Esophagus squamous epithelium (tissue), 4 donors: Measurements from ENCODE around the gene CHN2.

Source experiments
- POLR2A ChIP-seq, 4 donors: fragments of 450-650 bp; IDR thresholded peaks; one replicate each; pipeline ENCODE4 v1.6.1; 2017; ENCODE audit warnings: antibody characterized with exemption in 4 of 4, mild to moderate bottlenecking in 4 of 4, moderate library complexity in 3 of 4
- TF ChIP-seq, protein P1 (sequence below), 6 experiments: fragments of 450-650 bp in 4 of 6; fragments of 200-600 bp in 2 of 6; sonication (generic) in 2 of 6; IDR thresholded peaks; one replicate each; pipeline ENCODE4 v1.5.1; 2016 to 2019; ENCODE audit warnings: antibody characterized with exemption in 6 of 6, mild to moderate bottlenecking in 4 of 6, moderate library complexity in 4 of 6

DNA sequence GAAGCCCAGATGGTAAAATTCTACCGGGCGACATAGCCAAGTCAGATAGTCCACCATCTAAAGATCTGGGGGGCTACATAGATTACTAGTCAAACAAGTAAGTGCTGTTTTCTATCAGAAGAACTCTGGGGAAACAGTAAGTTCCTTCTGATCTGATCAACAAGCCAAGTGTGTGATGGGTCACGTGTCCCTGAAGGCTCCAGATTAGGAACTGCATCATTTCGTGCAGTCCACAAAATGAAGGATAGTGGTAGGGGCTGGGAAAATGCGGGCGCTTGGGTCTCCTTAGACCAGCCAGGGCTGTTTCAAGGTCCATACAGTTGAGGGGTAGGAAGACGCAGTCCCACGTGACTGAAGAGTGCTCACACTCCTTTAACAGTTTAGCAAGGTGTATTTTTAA lies 1.8 kb upstream of the CHN2 start:
- TF ChIP-seq, protein P1, sequence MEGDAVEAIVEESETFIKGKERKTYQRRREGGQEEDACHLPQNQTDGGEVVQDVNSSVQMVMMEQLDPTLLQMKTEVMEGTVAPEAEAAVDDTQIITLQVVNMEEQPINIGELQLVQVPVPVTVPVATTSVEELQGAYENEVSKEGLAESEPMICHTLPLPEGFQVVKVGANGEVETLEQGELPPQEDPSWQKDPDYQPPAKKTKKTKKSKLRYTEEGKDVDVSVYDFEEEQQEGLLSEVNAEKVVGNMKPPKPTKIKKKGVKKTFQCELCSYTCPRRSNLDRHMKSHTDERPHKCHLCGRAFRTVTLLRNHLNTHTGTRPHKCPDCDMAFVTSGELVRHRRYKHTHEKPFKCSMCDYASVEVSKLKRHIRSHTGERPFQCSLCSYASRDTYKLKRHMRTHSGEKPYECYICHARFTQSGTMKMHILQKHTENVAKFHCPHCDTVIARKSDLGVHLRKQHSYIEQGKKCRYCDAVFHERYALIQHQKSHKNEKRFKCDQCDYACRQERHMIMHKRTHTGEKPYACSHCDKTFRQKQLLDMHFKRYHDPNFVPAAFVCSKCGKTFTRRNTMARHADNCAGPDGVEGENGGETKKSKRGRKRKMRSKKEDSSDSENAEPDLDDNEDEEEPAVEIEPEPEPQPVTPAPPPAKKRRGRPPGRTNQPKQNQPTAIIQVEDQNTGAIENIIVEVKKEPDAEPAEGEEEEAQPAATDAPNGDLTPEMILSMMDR (IDR thresholded peaks at IDR 0.05): no peak
- TF ChIP-seq POLR2A (IDR thresholded peaks at IDR 0.05): no peak
